Activated CD4-positive, alpha-beta T cell treated with anti-CD3 and anti-CD28 coated beads, Interleukin-2, amount 50 U/mL, for 24 hours (primary cell): ENCODE data around the gene PFKL.
"Not testable (repeated sequence)": the region's sequence is repeated elsewhere in the genome, so short reads cannot be mapped to it uniquely, and the experiment has no call there.

Experiments used
- DNase-seq, 2 donors: peaks; one replicate each; pipeline ENCODE4 v3.0.0-alpha.2; 2020; ENCODE audit warnings: low read depth in 1 of 2, low spot score in 1 of 2

PFKL gene

GRCh38 chr21:44341726-44342458 lies 42.0 kb downstream of the PFKL start:
- not testable (repeated sequence) for DNase-seq

DNA sequence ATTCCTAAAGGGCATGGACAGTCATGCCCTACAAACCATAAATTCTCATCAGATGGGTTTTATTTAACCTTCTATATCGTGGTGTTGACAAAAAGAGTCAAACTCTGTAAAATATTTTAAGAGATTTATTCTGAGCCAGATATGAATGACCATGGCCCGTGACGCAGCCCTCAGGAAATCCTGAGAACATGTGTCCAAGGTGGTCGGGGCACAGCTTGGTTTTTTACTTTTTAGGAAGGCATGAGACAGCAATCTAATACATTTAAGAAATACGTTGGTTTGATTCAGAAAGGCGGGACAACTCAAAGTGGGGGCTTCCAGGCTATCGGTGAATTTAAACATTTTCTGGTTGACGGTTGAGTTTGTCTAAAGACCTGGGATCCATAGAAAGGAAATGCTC lies 43.1 kb downstream of the PFKL start:
- DNase-seq: not testable (repeated sequence)

- no peak for DNase-seq
Measured at GRCh38 chr21:44344541-44345183, 44.8 kb downstream of the PFKL start.

- no peak for DNase-seq
Measured at GRCh38 chr21:44345495-44345894, 45.6 kb downstream of the PFKL start.

- no peak for DNase-seq
Measured at GRCh38 chr21:44347911-44348451, 48.1 kb downstream of the PFKL start.

- DNase-seq: no peak
Measured at GRCh38 chr21:44348861-44349260, 49.0 kb downstream of the PFKL start.

DNA sequence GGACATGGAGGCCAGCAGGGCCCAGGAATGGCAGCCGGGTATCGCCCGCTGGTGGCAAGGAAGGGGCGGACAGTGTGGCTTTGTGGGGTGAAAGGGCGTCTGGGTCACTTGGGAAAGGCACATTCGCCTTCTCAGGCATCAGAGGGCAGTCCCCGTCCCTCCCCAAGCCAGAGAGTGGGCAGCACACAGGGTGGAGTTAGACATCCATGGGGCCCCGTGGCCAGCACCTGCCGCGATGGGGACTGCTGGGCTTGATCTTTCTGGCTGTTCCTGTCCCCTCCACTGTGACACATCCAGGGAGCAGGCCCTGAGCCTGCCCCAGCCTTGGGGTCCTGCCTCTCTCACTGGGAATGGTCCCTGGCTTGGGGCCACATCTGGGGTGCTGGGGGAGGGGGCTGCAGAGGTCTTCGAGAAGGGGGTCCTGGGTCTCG lies 49.6 kb downstream of the PFKL start:
- DNase-seq: no peak

DNA sequence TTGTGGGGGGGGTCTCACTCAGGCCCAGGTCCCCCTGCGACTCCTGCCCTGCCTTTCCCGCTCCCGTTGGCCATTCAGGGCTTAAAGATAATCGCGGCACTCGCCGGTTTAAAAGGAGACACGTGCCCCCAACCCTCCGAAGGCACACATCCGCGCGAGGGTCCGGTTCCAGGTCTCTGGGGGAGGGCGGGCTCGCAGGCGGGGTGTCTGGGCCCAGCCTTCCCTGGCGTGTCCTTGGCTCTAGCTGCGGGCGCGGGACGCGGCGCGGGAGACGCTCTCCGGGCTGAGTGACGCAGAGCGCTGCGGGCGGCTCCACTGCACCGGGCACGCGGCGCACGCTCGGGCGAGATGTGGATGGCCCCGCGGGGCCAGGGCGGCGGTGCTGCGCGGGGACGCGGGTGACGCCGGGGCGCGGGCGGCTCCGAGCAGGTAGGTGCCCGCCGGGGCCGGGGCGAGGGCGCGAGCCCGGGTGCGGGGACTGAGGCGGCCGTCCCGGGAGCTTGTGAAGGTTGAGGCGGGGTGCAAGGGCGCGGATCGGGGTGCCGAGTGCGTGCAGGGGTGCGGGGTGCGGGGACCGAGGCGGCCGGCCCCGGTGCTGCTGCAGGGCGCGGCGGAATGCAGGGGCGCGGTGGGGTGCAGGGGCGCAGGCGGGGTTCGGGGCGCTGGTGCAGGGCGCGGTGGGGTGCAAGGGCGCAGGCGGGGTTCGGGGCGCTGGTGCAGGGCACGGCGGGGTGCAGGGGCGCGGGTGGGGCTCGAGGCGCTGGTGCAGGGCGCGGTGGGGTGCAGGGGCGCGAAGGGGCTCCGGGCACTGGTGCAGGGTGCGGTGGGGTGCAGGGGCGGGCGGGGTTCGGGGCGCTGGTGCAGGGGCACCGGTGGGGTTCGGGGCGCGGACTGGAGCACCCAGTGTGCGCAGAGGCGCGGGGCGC lies 50.3 kb downstream of the PFKL start:
- no peak for DNase-seq

GRCh38 chr21:44350773-44351481 lies 51.1 kb downstream of the PFKL start:
- DNase-seq: no peak

DNA sequence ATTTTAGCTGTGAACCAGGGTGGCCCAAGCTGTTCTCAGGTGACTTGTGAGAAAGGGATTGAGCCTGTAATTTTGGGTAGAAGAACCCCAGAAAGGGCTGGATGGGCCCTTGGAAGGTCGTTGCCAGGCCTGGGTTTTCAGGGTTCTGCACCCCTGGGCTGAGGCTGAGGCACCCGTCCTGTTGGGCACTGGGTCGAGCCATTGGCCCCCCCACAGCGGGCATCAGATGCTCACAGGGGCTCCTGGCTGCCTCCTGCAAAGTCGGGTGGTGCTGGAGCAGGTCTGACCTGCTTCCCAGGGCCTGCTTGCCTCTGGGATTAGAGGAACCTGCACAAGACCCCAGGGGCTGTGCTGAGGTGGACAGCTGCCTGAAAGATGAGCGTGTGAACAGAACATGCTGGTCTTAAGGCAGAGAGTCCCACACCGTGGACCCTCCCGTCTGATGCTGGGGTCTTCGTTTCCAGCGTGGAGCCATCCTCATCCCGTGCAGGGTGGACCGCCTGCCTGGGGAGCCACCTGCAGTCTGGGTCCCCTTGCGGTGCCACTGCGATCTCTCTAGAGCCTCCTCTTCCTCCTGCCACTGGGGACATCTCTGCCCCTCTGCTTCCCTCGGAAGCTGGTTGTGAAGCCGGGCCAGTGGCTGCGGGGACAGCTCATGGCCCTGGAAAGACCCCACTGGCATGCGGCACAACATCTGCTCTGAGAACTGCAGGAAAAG lies 51.8 kb downstream of the PFKL start:
- DNase-seq: no peak

DNA sequence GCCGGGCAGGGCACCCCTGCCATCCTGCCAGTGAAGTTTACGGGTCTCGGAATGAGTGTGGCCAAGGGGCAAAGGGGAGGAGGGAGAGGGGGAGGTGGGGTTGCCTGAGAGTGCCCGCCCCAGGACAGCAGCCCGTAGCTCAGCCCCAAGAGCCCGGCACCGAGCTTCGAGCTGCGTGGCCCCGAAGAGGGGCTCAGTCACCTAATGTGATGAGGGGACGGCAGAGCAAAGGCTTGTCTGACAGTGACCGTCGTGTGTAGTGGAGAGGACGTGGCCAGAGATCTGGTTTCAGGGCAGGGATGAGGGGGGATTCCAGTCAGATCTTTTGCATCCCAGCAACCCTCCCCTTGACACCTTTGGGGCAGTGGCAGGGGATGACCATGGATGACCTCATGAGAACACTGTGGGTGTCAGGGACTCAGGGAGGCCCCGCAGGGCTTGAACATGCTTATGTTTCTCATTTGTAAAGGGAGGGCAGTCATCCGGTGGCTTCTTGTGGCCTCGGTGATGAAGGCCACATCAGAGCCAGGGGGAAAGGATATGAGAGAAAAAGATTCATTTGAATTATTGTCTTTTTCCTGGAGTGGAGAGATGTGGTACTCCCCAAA lies 52.5 kb downstream of the PFKL start:
- no peak for DNase-seq

GRCh38 chr21:44353191-44353970 lies 53.5 kb downstream of the PFKL start, which contains the start of gene TRPM2:
TRPM2 (plus strand) TSS chr21:44353621; CDS start chr21:44353701, 80 bp downstream.
- DNase-seq: no peak

GRCh38 chr21:44354001-44354405 lies 54.1 kb downstream of the PFKL start:
- DNase-seq: no peak

- no peak for DNase-seq
Measured at GRCh38 chr21:44354775-44355771, 55.2 kb downstream of the PFKL start.

GRCh38 chr21:44356160-44356559 lies 56.3 kb downstream of the PFKL start:
- DNase-seq: no peak

- DNase-seq: no peak
Measured at GRCh38 chr21:44356636-44357035, 56.8 kb downstream of the PFKL start.

DNA sequence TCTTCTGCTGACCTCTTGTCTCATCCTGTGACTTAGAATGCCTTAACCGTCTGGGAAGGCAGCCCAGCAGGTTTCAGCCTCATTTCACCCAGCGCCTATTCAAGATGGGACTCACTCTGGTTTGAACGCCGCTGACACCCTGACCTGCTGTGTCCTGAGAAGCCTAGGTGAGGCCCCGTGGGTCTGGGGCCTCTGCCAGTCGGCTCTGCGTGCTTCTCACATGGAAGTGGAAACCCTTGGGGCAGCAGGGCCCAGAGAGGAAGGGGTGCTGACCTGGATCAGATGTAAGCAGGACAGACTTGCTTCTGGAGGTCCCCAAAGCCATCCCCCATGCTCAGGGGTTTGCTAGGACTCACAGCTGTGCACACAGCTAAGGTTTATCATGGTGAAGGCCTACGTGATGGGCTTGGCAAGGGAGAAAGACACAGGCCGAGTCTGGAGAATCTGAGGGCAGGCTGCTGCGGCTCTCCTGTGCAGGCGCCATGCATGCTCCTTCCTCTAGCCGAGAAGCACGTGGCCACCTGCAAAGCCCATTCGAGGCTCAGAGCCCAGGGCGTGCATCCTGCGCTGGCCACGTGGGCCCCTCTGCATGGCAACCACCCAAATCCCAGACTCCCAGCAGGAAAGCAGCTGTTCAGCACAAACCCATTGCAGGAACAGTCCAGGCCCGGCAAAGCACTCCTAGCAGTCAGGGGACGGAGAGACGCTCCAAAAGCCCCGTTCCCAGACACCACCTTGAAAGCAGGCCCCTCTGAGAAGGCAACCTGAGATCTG lies 57.4 kb downstream of the PFKL start:
- no peak for DNase-seq
